Esophagus squamous epithelium (tissue), 4 donors: ENCODE measurements around the gene SBNO1.

Source experiments
- CTCF ChIP-seq, 6 experiments: fragments of 450-650 bp in 4 of 6; fragments of 200-600 bp in 2 of 6; sonication (generic) in 2 of 6; IDR thresholded peaks; one replicate each; pipeline ENCODE4 v1.5.1; 2016 to 2019; ENCODE audit warnings: antibody characterized with exemption in 6 of 6, mild to moderate bottlenecking in 4 of 6, moderate library complexity in 4 of 6
- POLR2A ChIP-seq, 4 donors: fragments of 450-650 bp; IDR thresholded peaks; one replicate each; pipeline ENCODE4 v1.6.1; 2017; ENCODE audit warnings: antibody characterized with exemption in 4 of 4, mild to moderate bottlenecking in 4 of 4, moderate library complexity in 3 of 4

DNA sequence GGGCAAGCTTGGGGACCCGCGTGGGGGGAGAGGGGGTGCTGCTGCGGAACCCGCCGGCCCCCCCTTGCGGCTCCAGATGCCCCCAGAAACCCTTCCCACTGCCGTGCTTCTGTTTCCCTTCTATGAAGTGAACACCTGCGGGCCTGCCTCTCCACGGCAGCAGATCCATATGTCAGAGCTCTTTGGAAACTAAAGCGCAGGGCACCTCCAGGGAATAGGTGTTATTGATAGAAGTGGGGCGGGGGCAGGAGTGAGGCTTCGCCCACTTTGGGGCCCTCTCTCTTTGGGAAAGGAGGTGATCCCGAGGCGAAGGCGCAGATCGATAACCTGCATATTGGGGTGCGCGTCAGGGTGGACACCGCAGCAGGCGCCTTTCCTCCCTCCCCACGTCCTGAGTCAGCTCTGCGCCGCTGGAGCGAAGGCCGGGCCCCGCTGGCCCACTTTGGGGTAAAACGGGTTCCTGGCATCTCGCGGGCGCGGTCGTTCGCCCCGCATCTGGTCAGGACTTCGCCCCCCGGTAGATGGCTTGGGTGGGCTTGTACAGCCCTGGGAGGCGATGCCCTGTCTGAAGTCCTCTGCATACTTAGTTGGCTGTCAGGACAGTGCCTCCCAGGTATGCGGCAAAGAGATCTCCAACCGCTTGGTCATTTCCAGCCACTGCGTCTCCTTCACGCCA, 19.8 kb upstream of the SBNO1 start:
- TF ChIP-seq CTCF (IDR thresholded peaks at IDR 0.05) (no peak), POLR2A (IDR thresholded peaks at IDR 0.05) (no peak)
